ENCODE results near the gene OR8J1.

- no peak for TF ChIP-seq POLR2AphosphoS5 (IDR thresholded peaks at IDR 0.05; ENCODE audit: low read depth, low read length)
- TF ChIP-seq TAF1 (IDR thresholded peaks at IDR 0.05; ENCODE audit: borderline replicate concordance, insufficient read depth, low read length): no peak
These were observed 21.2 kb downstream of the OR8J1 start, which contains the start of gene OR8U1 for GRCh38 chr11:56375324-56375723.

Measured in PFSK-1 (cell line).